B cell (primary cell): ENCODE data around the gene ZP1. TPM values are rescaled to one million over a fixed set of nuclear protein-coding genes. Genes with fewer than 3 reads are reported as not detected.

ENCODE experiments used
- ATAC-seq: fragments of 200-7000 bp; cut with Tn5 transposase; one replicate; pipeline ENCODE4 v1.10.0; 2021; ENCODE audit warnings: low read depth, mild to moderate bottlenecking, moderate number of reproducible peaks, moderate library complexity
- CTCF ChIA-PET: fragments of 350-600 bp; sonication (Branson Sonifier 250); formaldehyde crosslinking; loops from one replicate; lab custom pipeline; 2021; ENCODE audit warnings: antibody characterized with exemption, inconsistent platforms; lab: Charles Lee
- POLR2A ChIA-PET: fragments of 350-600 bp; sonication (Branson Sonifier 250); formaldehyde crosslinking; loops from one replicate; lab custom pipeline; 2021; ENCODE audit warnings: antibody characterized with exemption; lab: Charles Lee
- DNase-seq: peaks from one replicate; pipeline ENCODE4 v3.0.0; 2013
- H2AFZ ChIP-seq: 2 replicates; pipeline ENCODE4 v1.6.1; 2012; ENCODE audit warnings: mild to moderate bottlenecking, low read depth, low read length; ENCODE audit not compliant: insufficient read depth, poor library complexity, severe bottlenecking
- H3K27ac ChIP-seq, 2 donors: 1 replicate in 1 of 2; 2 replicates in 1 of 2; pipeline ENCODE4 v1.5.1; 2012 to 2013; ENCODE audit warnings: low read length in 2 of 2, mild to moderate bottlenecking in 2 of 2, moderate library complexity in 1 of 2
- H3K27me3 ChIP-seq, 4 experiments: fragments of 200-600 bp in 1 of 4; sonication (generic) in 1 of 4; replicated peaks in 1 of 4; 1 replicate in 2 of 4; 2 replicates in 2 of 4; pipeline versions ENCODE4 v1.6.1 to v1.7.0; 2013 to 2016; ENCODE audit warnings: low read length in 3 of 4, mild to moderate bottlenecking in 2 of 4, mixed read lengths in 1 of 4, moderate library complexity in 1 of 4; ENCODE audit not compliant: insufficient read depth in 4 of 4, control insufficient read depth in 3 of 4; ENCODE audit errors: control extremely low read depth in 1 of 4
- H3K36me3 ChIP-seq, 2 experiments: replicated peaks in 1 of 2; 1 replicate in 1 of 2; 2 replicates in 1 of 2; pipeline versions ENCODE4 v1.6.1 to v1.7.1; 2013; ENCODE audit warnings: low read length in 1 of 2; ENCODE audit not compliant: insufficient read depth in 2 of 2, control insufficient read depth in 1 of 2; ENCODE audit errors: control extremely low read depth in 1 of 2, extremely low read depth in 1 of 2
- H3K4me1 ChIP-seq, 2 donors: fragments of 200-600 bp in 1 of 2; sonication (generic) in 1 of 2; 1 replicate in 1 of 2; 2 replicates in 1 of 2; pipeline versions ENCODE4 v1.5.1 to v1.6.1; 2013 to 2017; ENCODE audit warnings: low read length in 2 of 2; ENCODE audit not compliant: control insufficient read depth in 2 of 2, insufficient read depth in 2 of 2
- H3K4me2 ChIP-seq: replicated peaks from 2 replicates; pipeline ENCODE3; 2012; ENCODE audit warnings: mild to moderate bottlenecking, low read depth, low read length; ENCODE audit not compliant: poor library complexity, severe bottlenecking
- H3K4me3 ChIP-seq, 5 experiments: fragments of 200-600 bp in 1 of 5; sonication (generic) in 1 of 5; 1 replicate in 3 of 5; 2 replicates in 2 of 5; pipeline versions ENCODE4 v1.5.1 to v1.7.0; 2011 to 2016; ENCODE audit warnings: low read length in 4 of 5, mild to moderate bottlenecking in 4 of 5, low read depth in 2 of 5, control low read depth in 1 of 5, moderate library complexity in 1 of 5; ENCODE audit not compliant: insufficient read depth in 1 of 5; ENCODE audit errors: control extremely low read depth in 1 of 5, extremely low read depth in 1 of 5
- H3K79me2 ChIP-seq: fragments of 200-600 bp; sonication (generic); one replicate; pipeline ENCODE4 v1.6.0; 2016; ENCODE audit warnings: low read length; ENCODE audit not compliant: control insufficient read depth, insufficient read depth
- H3K9ac ChIP-seq: fragments of 200-600 bp; sonication (generic); 2 replicates; pipeline ENCODE4 v1.6.1; 2017; ENCODE audit warnings: mild to moderate bottlenecking, low read length, moderate library complexity
- H3K9me3 ChIP-seq, 3 donors: one replicate each; pipeline versions ENCODE4 v1.6.1 to v1.7.1; 2013; ENCODE audit warnings: low read length in 2 of 3; ENCODE audit not compliant: control insufficient read depth in 2 of 3, insufficient read depth in 1 of 3; ENCODE audit errors: control extremely low read depth in 1 of 3
- H4K20me1 ChIP-seq: 2 replicates; pipeline ENCODE4 v1.6.0; 2012; ENCODE audit warnings: mild to moderate bottlenecking, low read length; ENCODE audit not compliant: insufficient read depth, control insufficient read depth, poor library complexity, severe bottlenecking
- H3K27ac Mint-ChIP-seq: one replicate; pipeline ENCODE4 v1.8.0; 2021; ENCODE audit warnings: mixed read lengths
- H3K27me3 Mint-ChIP-seq: one replicate; pipeline ENCODE4 v1.8.0; 2021; ENCODE audit warnings: mixed read lengths
- H3K4me1 Mint-ChIP-seq: one replicate; pipeline ENCODE4 v1.8.0; 2021; ENCODE audit warnings: mixed read lengths
- H3K4me3 Mint-ChIP-seq: one replicate; pipeline ENCODE4 v1.8.0; 2021; ENCODE audit warnings: mixed read lengths
- H3K9me3 Mint-ChIP-seq: one replicate; pipeline ENCODE4 v1.8.0; 2022; ENCODE audit warnings: mixed read lengths; ENCODE audit not compliant: insufficient read depth
- EZH2 ChIP-seq: IDR thresholded peaks from 2 replicates; pipeline ENCODE4 v1.6.1; 2012; ENCODE audit warnings: borderline replicate concordance, low read depth, mild to moderate bottlenecking, moderate library complexity, low read length; ENCODE audit not compliant: insufficient read depth, poor library complexity, severe bottlenecking
- WGBS: methylation state at CpG from one replicate; pipeline ENCODE4 v1.1.5; 2013; ENCODE audit warnings: missing lambda C conversion rate; ENCODE audit not compliant: insufficient coverage; 5-methylcytosine and 5-hydroxymethylcytosine counted together
- intact Hi-C: fragments of 100-400 bp; cut with micrococcal nuclease; formaldehyde crosslinking; loops from one replicate; pipeline ENCODE4 v1.10.0; 2022
- polyA plus RNA-seq: library from polyadenylated mRNA; depleted of rRNA; stranded (reverse); fragments of >200 nt; gene quantifications from 2 replicates; pipeline ENCODE4 v1.2.3, GENCODE V29; 2012
- total RNA-seq, 2 donors: library from RNA; stranded (reverse); fragments of 120-200 nt in 1 of 2; gene quantifications; 1 replicate in 1 of 2; 2 replicates in 1 of 2; pipeline versions ENCODE4 v1.2.3 to v1.2.4, GENCODE V29; 2013 to 2022
- TF ChIP-seq, protein P1 (sequence below): fragments of 200-600 bp; IDR thresholded peaks from one replicate; pipeline ENCODE4 v1.8.0; 2022; ENCODE audit warnings: antibody characterized with exemption, mild to moderate bottlenecking

Gene ZP1
- total and polyA plus RNA-seq, 2 donors (not counting 1 experiment from before 2014, with no cell fraction given): 0.06 TPM; not detected in 1

DNA sequence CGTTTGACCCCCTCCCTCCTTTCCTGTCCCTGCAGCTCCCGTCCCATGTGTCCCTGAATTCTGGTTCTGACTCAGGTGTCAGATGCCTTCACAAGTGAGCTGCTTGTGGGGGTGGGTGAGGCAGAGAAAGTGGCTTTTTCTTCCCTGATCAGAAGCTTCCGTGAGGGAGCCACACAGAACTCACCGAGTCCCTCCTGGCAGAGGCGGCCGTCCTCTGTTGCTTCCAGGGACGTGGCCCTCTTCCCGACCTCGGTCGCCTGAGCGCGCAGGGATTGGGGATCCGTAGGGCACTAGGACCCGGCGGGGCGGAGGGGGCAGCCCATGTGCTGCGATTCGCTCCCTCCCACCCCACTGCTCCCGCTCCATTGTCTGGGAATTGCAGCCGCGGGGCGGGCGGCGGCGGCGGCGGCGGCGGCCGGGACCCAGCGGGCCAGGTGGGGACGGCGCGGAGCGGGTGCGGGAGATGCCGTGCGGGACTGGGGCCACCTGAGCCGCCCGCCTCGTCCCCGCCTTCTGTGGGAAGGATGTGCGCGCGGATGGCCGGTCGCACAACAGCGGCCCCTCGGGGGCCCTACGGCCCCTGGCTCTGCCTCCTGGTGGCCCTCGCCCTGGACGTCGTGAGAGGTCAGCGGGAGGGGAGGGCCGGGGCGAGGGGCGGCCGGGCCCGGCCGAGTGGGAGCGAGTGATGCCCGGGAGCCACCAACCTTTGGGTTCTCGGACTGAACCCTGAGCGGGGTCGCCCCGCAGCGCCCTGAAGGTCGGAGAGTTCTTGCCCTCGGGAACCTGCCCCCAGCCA is 57.0 kb downstream of the ZP1 start, which contains the start of gene TMEM132A:
TSS of gene TMEM132A (plus strand) at position 351 of the 796 bp plus-strand sequence. CDS start at position 525, 174 bp downstream.
- peaks cover 7% of the 10 kb centered on the region for H3K27me3 Mint-ChIP-seq
- TF ChIP-seq, protein P1, sequence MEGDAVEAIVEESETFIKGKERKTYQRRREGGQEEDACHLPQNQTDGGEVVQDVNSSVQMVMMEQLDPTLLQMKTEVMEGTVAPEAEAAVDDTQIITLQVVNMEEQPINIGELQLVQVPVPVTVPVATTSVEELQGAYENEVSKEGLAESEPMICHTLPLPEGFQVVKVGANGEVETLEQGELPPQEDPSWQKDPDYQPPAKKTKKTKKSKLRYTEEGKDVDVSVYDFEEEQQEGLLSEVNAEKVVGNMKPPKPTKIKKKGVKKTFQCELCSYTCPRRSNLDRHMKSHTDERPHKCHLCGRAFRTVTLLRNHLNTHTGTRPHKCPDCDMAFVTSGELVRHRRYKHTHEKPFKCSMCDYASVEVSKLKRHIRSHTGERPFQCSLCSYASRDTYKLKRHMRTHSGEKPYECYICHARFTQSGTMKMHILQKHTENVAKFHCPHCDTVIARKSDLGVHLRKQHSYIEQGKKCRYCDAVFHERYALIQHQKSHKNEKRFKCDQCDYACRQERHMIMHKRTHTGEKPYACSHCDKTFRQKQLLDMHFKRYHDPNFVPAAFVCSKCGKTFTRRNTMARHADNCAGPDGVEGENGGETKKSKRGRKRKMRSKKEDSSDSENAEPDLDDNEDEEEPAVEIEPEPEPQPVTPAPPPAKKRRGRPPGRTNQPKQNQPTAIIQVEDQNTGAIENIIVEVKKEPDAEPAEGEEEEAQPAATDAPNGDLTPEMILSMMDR: no peak
- TF ChIP-seq EZH2: no peak
- peak within 1 kb of the TSS; percentile 94 for H3K4me2 ChIP-seq
- H3K4me1 ChIP-seq: peaks cover 32 to 37% of the 10 kb centered on the region in 2 donors
- peak within 1 kb of the TSS; percentile 82 for H3K4me3 Mint-ChIP-seq
- POLR2A ChIA-PET: interaction anchor here (1.1 to 1.6 kb wide), 2 partner anchors 9 to 11 kb away, joined by 4 to 5 read pairs; partner anchors contain the start of gene TMEM109
- H3K27ac ChIP-seq: no peak within 1 kb of the TSS
- peaks cover 33% of the 10 kb centered on the region for H3K4me1 Mint-ChIP-seq
- peak within 1 kb of the TSS; percentile 67 for H3K9ac ChIP-seq
- ATAC-seq: peak; percentile 37
- H3K9me3 ChIP-seq: peaks cover 0 to 4% (median 0%) of the 10 kb centered on the region in 3 donors
- peak within 1 kb of the TSS; percentile 63 for H2AFZ ChIP-seq
- peaks cover 0 to 30% (median 7%) of the 10 kb centered on the region in 4 experiments for H3K27me3 ChIP-seq
- no peak within 1 kb of the TSS for H3K27ac Mint-ChIP-seq
- intact Hi-C loops: no loop called here
- peaks cover 18% of the 10 kb centered on the region for H3K79me2 ChIP-seq
- WGBS: under 1% methylated on average over 68 of the region's 69 CpGs
- DNase-seq: peak; percentile 43
- no peaks in the 10 kb centered on the region for H3K9me3 Mint-ChIP-seq
- peak within 1 kb of the TSS in 4 of 5 experiments; percentile 40 to 69 (median 56) for H3K4me3 ChIP-seq
- peaks cover 0 to 37% of the 10 kb centered on the region in 2 experiments for H3K36me3 ChIP-seq
- H4K20me1 ChIP-seq: peaks cover 48% of the 10 kb centered on the region
- CTCF ChIA-PET: interaction anchor here (0.9 to 5.6 kb wide), 3 partner anchors 9 to 27 kb away, joined by 3 to 26 read pairs (median 9); partner anchors contain the start of gene TMEM109

Other genes with a start within 250 kb of the ZP1 start
- gene MS4A8, start 167.9 kb upstream of the ZP1 start, total RNA-seq: not detected in 2 replicates
- gene MS4A8, start 167.9 kb upstream of the ZP1 start, polyA plus RNA-seq: not detected in 2 replicates
- not detected in 2 replicates for gene MS4A18, start 142.8 kb upstream of the ZP1 start, total RNA-seq
- not detected in 2 replicates for gene MS4A18, start 142.8 kb upstream of the ZP1 start, polyA plus RNA-seq
- not detected in 2 replicates for gene MS4A15, start 110.7 kb upstream of the ZP1 start, total RNA-seq
- not detected in 2 replicates for gene MS4A15, start 110.7 kb upstream of the ZP1 start, polyA plus RNA-seq
- gene MS4A10, start 82.2 kb upstream of the ZP1 start, total RNA-seq: not detected in 2 replicates
- gene MS4A10, start 82.2 kb upstream of the ZP1 start, polyA plus RNA-seq: not detected in 2 replicates
- 9.5 and 10.5 TPM in 2 replicates for gene CCDC86, start 25.4 kb upstream of the ZP1 start, total RNA-seq
- gene CCDC86, start 25.4 kb upstream of the ZP1 start, polyA plus RNA-seq: 9.6 and 12.4 TPM in 2 replicates
- gene PTGDR2, start 11.6 kb upstream of the ZP1 start, total RNA-seq: 0.27 TPM in 1 of 2 replicates, not detected in the other
- 0.03 and 0.04 TPM in 2 replicates for gene PTGDR2, start 11.6 kb upstream of the ZP1 start, polyA plus RNA-seq
- 80.4 and 89.9 TPM in 2 replicates for gene PRPF19, start 39.0 kb downstream of the ZP1 start, total RNA-seq
- gene PRPF19, start 39.0 kb downstream of the ZP1 start, polyA plus RNA-seq: 24.3 and 41.8 TPM in 2 replicates
- gene TMEM109, start 46.6 kb downstream of the ZP1 start, total RNA-seq: 81.7 and 99.4 TPM in 2 replicates
- 19.3 and 32.0 TPM in 2 replicates for gene TMEM109, start 46.6 kb downstream of the ZP1 start, polyA plus RNA-seq
- 11.3 and 13.8 TPM in 2 replicates for gene TMEM132A, start 56.9 kb downstream of the ZP1 start, total RNA-seq
- gene TMEM132A, start 56.9 kb downstream of the ZP1 start, polyA plus RNA-seq: 0.89 and 1.2 TPM in 2 replicates
- 91.4 and 93.0 TPM in 2 replicates for gene SLC15A3, start 84.6 kb downstream of the ZP1 start, total RNA-seq
- 45.9 and 61.5 TPM in 2 replicates for gene SLC15A3, start 84.6 kb downstream of the ZP1 start, polyA plus RNA-seq
- 9.3 and 10.5 TPM in 2 replicates for gene CD6, start 104.1 kb downstream of the ZP1 start, total RNA-seq
- 13.6 and 13.7 TPM in 2 replicates for gene CD6, start 104.1 kb downstream of the ZP1 start, polyA plus RNA-seq
- gene CD5, start 234.9 kb downstream of the ZP1 start, total RNA-seq: 19.3 and 19.9 TPM in 2 replicates
- gene CD5, start 234.9 kb downstream of the ZP1 start, polyA plus RNA-seq: 7.6 and 8.9 TPM in 2 replicates